KMS-11 (cell line): ENCODE data around the gene NOL6.
A peak's percentile ranks its signal among the peaks of the same experiment; 100 is the strongest.

Experiments used
- H2AFZ ChIP-seq: fragments of 200-600 bp; sonication (generic); 2 replicates; pipeline ENCODE4 v1.6.1; 2016; ENCODE audit warnings: antibody characterized with exemption, mixed run types, low read depth
- H3K27ac ChIP-seq: fragments of 200-600 bp; sonication (generic); 2 replicates; pipeline ENCODE4 v1.6.1; 2016; ENCODE audit warnings: mild to moderate bottlenecking, mixed run types
- H3K27me3 ChIP-seq: fragments of 200-600 bp; sonication (generic); 2 replicates; pipeline ENCODE4 v1.6.1; 2017; ENCODE audit warnings: mild to moderate bottlenecking, low read depth, mixed run types, moderate library complexity; ENCODE audit not compliant: insufficient read depth
- H3K36me3 ChIP-seq: fragments of 200-600 bp; sonication (generic); 2 replicates; pipeline ENCODE4 v1.6.1; 2017; ENCODE audit warnings: mild to moderate bottlenecking, mixed run types; ENCODE audit not compliant: insufficient read depth
- H3K4me1 ChIP-seq: fragments of 200-600 bp; sonication (generic); 2 replicates; pipeline ENCODE4 v1.6.1; 2016; ENCODE audit warnings: mild to moderate bottlenecking, low read depth, mixed run types; ENCODE audit not compliant: poor library complexity, severe bottlenecking
- H3K4me2 ChIP-seq: fragments of 200-600 bp; sonication (generic); 2 replicates; pipeline ENCODE4 v1.7.0; 2016; ENCODE audit warnings: mild to moderate bottlenecking, mixed run types
- H3K4me3 ChIP-seq: fragments of 200-600 bp; sonication (generic); IDR thresholded peaks from 2 replicates; pipeline ENCODE4 v1.6.1; 2017; ENCODE audit warnings: low read depth, low read length, mixed read lengths; ENCODE audit not compliant: insufficient read depth
- H3K79me2 ChIP-seq: fragments of 200-600 bp; sonication (generic); 2 replicates; pipeline ENCODE4 v1.6.1; 2016; ENCODE audit warnings: low read depth, mixed run types; ENCODE audit not compliant: insufficient read depth
- H3K9ac ChIP-seq: fragments of 200-600 bp; sonication (generic); 2 replicates; pipeline ENCODE4 v1.6.1; 2016; ENCODE audit warnings: mild to moderate bottlenecking, mixed run types
- H4K20me1 ChIP-seq: fragments of 200-600 bp; sonication (generic); 2 replicates; pipeline ENCODE4 v1.6.1; 2016; ENCODE audit warnings: mild to moderate bottlenecking, mixed run types; ENCODE audit not compliant: insufficient read depth
- CTCF ChIP-seq: fragments of 200-600 bp; sonication (generic); conservative IDR thresholded peaks from 2 replicates; pipeline ENCODE4 v1.6.1; 2017; ENCODE audit warnings: low read depth, mild to moderate bottlenecking, antibody characterized with exemption, low read length, moderate library complexity, mixed read lengths

NOL6 gene

GRCh38 chr9:33447799-33448553 is 25.7 kb downstream of the NOL6 start:
- Histone ChIP-seq H3K27ac (peak overlapping the region; percentile 89), H3K4me3 (no peak overlapping the region), H3K27me3 (no peaks in the 10 kb centered on the region), H2AFZ (peak overlapping the region; percentile 88), H3K79me2 (0 out of 2 replicates have a peak, but pooled peaks cover 3% of the 10 kb centered on the region), H3K9ac (peak overlapping the region; percentile 74; the same call in 1 of the 2 replicates), H3K36me3 (no peaks in the 10 kb centered on the region), H3K4me2 (peak overlapping the region; percentile 92), H4K20me1 (no peaks in the 10 kb centered on the region), H3K4me1 (peaks cover 42% of the 10 kb centered on the region)
- TF ChIP-seq CTCF: no peak

DNA sequence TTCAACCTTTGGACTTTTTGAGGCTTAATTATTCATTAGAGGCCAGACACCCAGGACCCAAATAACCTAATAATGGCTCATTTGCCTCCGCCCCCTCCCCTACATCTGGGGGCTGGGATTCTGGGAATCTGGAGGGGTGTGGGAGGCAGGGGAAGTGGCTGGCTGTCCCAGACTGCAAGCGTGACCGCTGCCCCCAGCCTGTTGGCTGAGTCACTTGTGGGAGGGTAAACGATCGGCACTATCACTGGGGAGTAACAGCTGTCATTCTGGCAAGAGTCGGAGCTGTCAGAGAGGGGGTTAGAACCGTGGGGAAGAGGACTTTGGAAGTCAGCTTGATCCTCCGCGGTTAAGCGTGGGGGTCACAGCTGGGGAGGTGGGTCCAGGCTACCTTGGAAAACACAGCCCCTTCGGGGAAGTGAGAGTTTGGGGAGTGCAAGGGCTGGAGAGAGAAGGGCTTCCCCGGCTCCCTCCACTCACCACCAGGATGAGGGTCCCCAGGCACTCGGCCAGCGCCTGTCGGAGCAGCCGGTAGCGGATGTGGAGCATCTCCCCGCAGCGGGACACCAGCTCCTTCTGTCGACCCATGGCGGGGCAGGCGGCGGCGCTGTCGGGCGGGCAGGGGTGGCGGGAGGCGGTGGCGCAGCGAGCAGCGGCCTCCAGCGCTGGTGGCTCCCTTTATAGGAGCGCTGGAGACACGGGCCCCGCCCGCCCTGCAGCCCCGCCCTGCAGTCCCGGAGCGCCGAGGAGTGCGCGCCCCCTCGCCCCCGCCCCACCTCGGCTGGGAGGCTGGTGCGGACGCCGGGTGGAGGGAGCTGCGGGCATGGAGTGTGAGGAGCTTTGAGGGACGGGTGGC is 26.6 kb downstream of the NOL6 start, which contains the start of gene AQP3:
TSS of gene AQP3 (minus strand) at position 648 of the 853 bp plus-strand sequence. CDS start at position 585, 63 bp downstream.
- Histone ChIP-seq H3K36me3 (no peaks in the 10 kb centered on the region), H3K27me3 (no peaks in the 10 kb centered on the region), H2AFZ (peak within 1 kb of the TSS; percentile 88), H3K4me2 (peak within 1 kb of the TSS; percentile 92), H3K79me2 (0 out of 2 replicates have a peak, but pooled peaks cover 3% of the 10 kb centered on the region), H3K27ac (peak within 1 kb of the TSS; percentile 89), H3K4me1 (peaks cover 35% of the 10 kb centered on the region), H4K20me1 (no peaks in the 10 kb centered on the region), H3K4me3 (peak within 1 kb of the TSS; percentile 43), H3K9ac (peak within 1 kb of the TSS; percentile 74)
- peak; percentile 34; the same call in 1 of the 2 replicates for TF ChIP-seq CTCF

- H3K4me3 ChIP-seq: peak overlapping the region; percentile 43
- H3K27me3 ChIP-seq: no peaks in the 10 kb centered on the region
- H3K4me2 ChIP-seq: peak overlapping the region; percentile 92
- peak overlapping the region; percentile 74 for H3K9ac ChIP-seq
- H3K79me2 ChIP-seq: 0 out of 2 replicates have a peak, but pooled peaks cover 3% of the 10 kb centered on the region
- peaks cover 35% of the 10 kb centered on the region for H3K4me1 ChIP-seq
- H2AFZ ChIP-seq: peak overlapping the region; percentile 88
- H4K20me1 ChIP-seq: no peaks in the 10 kb centered on the region
- no peaks in the 10 kb centered on the region for H3K36me3 ChIP-seq
- H3K27ac ChIP-seq: peak overlapping the region; percentile 89
- no peak for TF ChIP-seq CTCF
Measured at GRCh38 chr9:33446240-33446945, 27.3 kb downstream of the NOL6 start.
